AG04450 (cell line): ENCODE data around the gene LACTBL1. TPM values are rescaled to one million over a fixed set of nuclear protein-coding genes. Genes with fewer than 3 reads are reported as not detected.

Experiments
- CTCF ChIA-PET: fragments of 300-600, 350-600 bp; formaldehyde crosslinking; extraction: SDS; loops from one replicate; lab custom pipeline; 2022; ENCODE audit warnings: antibody characterized with exemption, inconsistent platforms; lab: Charles Lee
- POLR2A ChIA-PET: fragments of 350-600 bp; formaldehyde crosslinking; extraction: SDS; loops from one replicate; lab custom pipeline; 2021; ENCODE audit warnings: antibody characterized with exemption, inconsistent platforms; lab: Yijun Ruan, JAX
- DNase-seq: peaks from one replicate; pipeline ENCODE4 v3.0.0-alpha.2; 2011; ENCODE audit warnings: low read depth, low spot score
- H3K27ac ChIP-seq: one replicate; pipeline ENCODE4 v1.5.1; 2012; ENCODE audit warnings: low read depth, low read length, control low read depth
- H3K27me3 ChIP-seq: one replicate; pipeline ENCODE4 v1.6.0; 2012; ENCODE audit warnings: low read length; ENCODE audit not compliant: control insufficient read depth, insufficient read depth
- H3K4me3 ChIP-seq: 2 replicates; pipeline ENCODE4 v1.5.1; 2011; ENCODE audit warnings: mild to moderate bottlenecking, low read depth, low read length, control low read depth
- H3K9me3 ChIP-seq: 2 replicates; pipeline ENCODE4 v1.5.1; 2012; ENCODE audit warnings: low read length; ENCODE audit not compliant: control insufficient read depth, insufficient read depth
- polyA plus RNA-seq: library from polyadenylated mRNA; depleted of rRNA; stranded (reverse); fragments of >200 nt; gene quantifications from 2 replicates; pipeline ENCODE4 v1.2.3, GENCODE V29; 2011
- TF ChIP-seq, protein P1 (sequence below): IDR thresholded peaks from 2 replicates; pipeline ENCODE4 v1.5.1; 2011; ENCODE audit warnings: low read depth, low read length, control low read depth, inconsistent platforms

Gene LACTBL1
- polyA plus RNA-seq, 1 experiment = not detected

DNA sequence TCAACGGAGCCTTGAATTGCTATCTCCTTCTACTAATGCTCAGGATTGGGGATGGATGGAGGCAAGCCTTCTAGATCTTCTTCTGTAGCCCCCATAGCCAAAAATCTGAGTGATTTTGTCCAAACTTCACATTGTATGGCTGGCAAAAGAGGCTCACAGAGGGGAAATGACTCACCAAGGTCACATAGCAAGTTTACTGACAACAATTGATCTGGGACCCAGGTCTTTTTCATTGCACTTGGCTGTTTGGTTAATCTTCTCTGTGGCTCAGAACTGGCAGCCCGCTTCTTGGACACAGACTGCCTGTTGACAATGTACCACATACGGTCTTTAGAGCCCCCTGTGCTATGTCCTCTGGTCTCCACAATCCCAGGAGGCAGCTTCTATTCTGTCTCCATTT, 3.0 kb upstream of the LACTBL1 start:
- DNase-seq = no peak
- Histone ChIP-seq H3K27me3 (peaks cover 21% of the 10 kb centered on the region), H3K27ac (no peak overlapping the region), H3K9me3 (no peaks in the 10 kb centered on the region), H3K4me3 (no peak overlapping the region)
- ChIA-PET CTCF (interaction anchor here (1.4 to 3.9 kb wide), 4 partner anchors 124 to 564 kb away, joined by 3 to 20 read pairs (median 6); no protein-coding TSS in a partner anchor), POLR2A (no interaction called here)
- TF ChIP-seq, protein P1, sequence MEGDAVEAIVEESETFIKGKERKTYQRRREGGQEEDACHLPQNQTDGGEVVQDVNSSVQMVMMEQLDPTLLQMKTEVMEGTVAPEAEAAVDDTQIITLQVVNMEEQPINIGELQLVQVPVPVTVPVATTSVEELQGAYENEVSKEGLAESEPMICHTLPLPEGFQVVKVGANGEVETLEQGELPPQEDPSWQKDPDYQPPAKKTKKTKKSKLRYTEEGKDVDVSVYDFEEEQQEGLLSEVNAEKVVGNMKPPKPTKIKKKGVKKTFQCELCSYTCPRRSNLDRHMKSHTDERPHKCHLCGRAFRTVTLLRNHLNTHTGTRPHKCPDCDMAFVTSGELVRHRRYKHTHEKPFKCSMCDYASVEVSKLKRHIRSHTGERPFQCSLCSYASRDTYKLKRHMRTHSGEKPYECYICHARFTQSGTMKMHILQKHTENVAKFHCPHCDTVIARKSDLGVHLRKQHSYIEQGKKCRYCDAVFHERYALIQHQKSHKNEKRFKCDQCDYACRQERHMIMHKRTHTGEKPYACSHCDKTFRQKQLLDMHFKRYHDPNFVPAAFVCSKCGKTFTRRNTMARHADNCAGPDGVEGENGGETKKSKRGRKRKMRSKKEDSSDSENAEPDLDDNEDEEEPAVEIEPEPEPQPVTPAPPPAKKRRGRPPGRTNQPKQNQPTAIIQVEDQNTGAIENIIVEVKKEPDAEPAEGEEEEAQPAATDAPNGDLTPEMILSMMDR = no peak

DNA sequence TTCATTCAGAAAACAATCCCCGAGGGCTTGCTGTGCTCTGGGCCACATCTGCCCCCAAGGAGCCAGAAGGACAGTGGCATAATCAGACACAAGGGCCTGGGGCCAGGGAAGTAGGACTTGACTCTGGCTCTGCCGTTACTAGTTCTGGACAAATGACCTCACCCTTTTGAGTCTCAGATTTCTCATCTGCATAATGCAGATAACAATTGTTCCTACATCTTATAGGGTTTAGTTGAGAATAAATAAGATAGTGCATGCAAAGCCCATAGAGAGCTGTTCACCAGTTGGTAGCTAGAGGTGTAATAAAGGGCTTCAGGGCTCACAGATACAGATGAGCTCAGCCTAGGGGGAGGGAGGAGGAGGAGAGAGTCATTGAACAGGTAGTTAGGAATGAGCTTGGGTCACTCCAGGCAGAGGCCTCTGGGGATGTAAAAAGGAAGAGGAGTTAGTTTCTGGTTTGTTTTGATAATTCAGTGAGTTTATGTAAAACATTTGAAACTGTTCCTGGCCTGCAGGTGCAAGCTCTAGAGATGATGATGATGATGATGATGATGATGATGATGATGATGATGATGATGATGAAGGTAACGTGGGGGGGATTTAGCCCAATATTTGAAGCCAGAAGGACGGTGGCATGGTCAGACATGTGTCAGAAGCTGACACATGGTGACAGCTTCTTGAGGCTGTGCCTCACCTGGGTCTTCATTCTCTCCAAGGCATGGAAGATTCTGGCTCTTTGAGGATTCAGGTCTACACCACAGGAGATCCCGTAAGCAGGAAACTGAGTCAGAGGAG, 858 bp downstream of the LACTBL1 start:
- peaks cover 1% of the 10 kb centered on the region; the same call in 1 of the 2 replicates for H3K9me3 ChIP-seq
- no peak overlapping the region for H3K4me3 ChIP-seq
- ChIA-PET POLR2A (no interaction called here), CTCF (interaction anchor here (2.3 kb wide), 1 partner anchor 268 kb away, joined by 7 read pairs; no protein-coding TSS in a partner anchor)
- DNase-seq = no peak
- peaks cover 26% of the 10 kb centered on the region for H3K27me3 ChIP-seq
- TF ChIP-seq, protein P1 = no peak
- H3K27ac ChIP-seq = no peak overlapping the region

DNA sequence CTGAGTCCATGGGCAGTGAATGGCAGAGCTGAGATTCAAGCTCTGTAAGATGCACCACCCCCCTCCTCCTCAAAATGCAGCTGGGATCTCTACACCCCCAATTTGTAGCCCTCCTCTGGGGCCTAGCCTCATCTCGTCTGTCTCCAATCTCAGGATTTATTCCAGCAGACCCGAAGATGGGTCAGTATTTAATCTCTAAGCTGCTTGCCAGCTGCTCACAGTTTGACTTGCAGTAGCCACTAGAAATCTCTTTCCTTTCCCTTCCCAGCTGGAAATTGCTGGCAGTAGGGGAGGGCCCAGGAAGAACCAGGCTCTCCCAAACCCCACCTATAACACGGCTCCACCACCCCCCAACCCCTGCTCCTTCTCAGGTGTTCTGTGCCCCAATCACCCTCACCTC, 1.5 kb downstream of the LACTBL1 start:
- H3K9me3 ChIP-seq = peaks cover 8% of the 10 kb centered on the region; the same call in 1 of the 2 replicates
- peaks cover 32% of the 10 kb centered on the region for H3K27me3 ChIP-seq
- no peak overlapping the region for H3K4me3 ChIP-seq
- POLR2A ChIA-PET = no interaction called here
- CTCF ChIA-PET = interaction anchor here (0.5 to 2.3 kb wide), 2 partner anchors 225 to 267 kb away, joined by 3 to 7 read pairs; no protein-coding TSS in a partner anchor
- DNase-seq = no peak
- H3K27ac ChIP-seq = no peak overlapping the region
- TF ChIP-seq, protein P1 = no peak

DNA sequence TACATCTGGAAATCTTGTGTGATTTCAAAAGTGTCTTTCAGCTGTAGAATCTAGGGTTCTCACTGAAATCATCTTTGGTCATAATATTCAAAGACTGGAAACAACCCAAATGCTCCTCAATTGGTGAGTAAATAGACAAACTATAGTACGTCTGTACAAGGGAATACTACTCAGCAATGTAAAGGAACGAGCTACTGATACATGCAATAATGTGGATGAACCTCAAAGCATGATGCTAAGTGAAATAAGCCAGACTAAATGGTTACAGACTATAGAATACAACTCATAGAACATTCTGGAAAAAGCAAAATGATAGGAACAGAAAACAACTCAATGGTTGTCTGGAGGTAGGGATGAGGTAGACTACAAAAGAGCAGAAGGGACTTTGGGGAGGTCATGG, 2.6 kb downstream of the LACTBL1 start:
- POLR2A ChIA-PET = no interaction called here
- CTCF ChIA-PET = no interaction called here

More for the DNA sequence above, 2.6 kb downstream of the LACTBL1 start:
- H3K27me3 ChIP-seq = peaks cover 37% of the 10 kb centered on the region
- TF ChIP-seq, protein P1 = no peak
- no peak overlapping the region for H3K27ac ChIP-seq
- H3K9me3 ChIP-seq = peaks cover 8% of the 10 kb centered on the region; the same call in 1 of the 2 replicates
- no peak overlapping the region for H3K4me3 ChIP-seq
- DNase-seq = no peak
